ENCODE results near the gene PPM1N. TPM values are rescaled to one million over a fixed set of nuclear protein-coding genes. Genes with fewer than 3 reads are reported as not detected.

Gene PPM1N
- total RNA-seq, 4 donors from 2014 or later: 1.6 to 3.8 (median 3.0) TPM

- 10% methylated on average over 35 of the region's 37 CpGs for WGBS
These were observed 1.2 kb downstream of the PPM1N start for GRCh38 chr19:45499196-45500180.

GRCh38 chr19:45500918-45501729, 2.9 kb downstream of the PPM1N start:
- intact Hi-C loops (cut with DNase I): no loop called here
- peaks cover 26 to 44% (median 40%) of the 10 kb centered on the region in 4 donors for H3K4me1 ChIP-seq
- no peak for DNase-seq (ENCODE audit: extremely low spot score)
- no peak overlapping the region for H3K4me3 ChIP-seq
- no peak for TF ChIP-seq POLR2A (IDR thresholded peaks at IDR 0.05; ENCODE audit: low read depth)
- H3K9me3 ChIP-seq: no peaks in the 10 kb centered on the region
- H3K27ac ChIP-seq (replicated peaks in 1 of 4): no peak overlapping the region
- peaks cover 0 to 37% (median 4%) of the 10 kb centered on the region in 4 donors for H3K27me3 ChIP-seq
- 88% methylated on average over 8 of the region's 8 CpGs for WGBS
- H3K36me3 ChIP-seq: no peaks in the 10 kb centered on the region

More at GRCh38 chr19:45499196-45500180, 1.2 kb downstream of the PPM1N start:
- intact Hi-C loops (cut with DNase I): no loop called here
- no peak for DNase-seq (ENCODE audit: extremely low spot score)
- Histone ChIP-seq H3K27me3 (peaks cover 0 to 37% (median 4%) of the 10 kb centered on the region in 4 donors), H3K4me3 (peak overlapping the region; percentile 18 to 48 (median 32)), H3K36me3 (no peaks in the 10 kb centered on the region), H3K27ac (replicated peaks in 1 of 4) (no peak overlapping the region), H3K4me1 (peaks cover 30 to 45% (median 40%) of the 10 kb centered on the region in 4 donors), H3K9me3 (no peaks in the 10 kb centered on the region)
- TF ChIP-seq POLR2AphosphoS5 (IDR thresholded peaks at IDR 0.05) (no peak), POLR2A (IDR thresholded peaks at IDR 0.05; ENCODE audit: low read depth) (no peak), EP300 (IDR thresholded peaks at IDR 0.05) (no peak), CTCF (IDR thresholded peaks at IDR 0.05) (no peak)

DNA sequence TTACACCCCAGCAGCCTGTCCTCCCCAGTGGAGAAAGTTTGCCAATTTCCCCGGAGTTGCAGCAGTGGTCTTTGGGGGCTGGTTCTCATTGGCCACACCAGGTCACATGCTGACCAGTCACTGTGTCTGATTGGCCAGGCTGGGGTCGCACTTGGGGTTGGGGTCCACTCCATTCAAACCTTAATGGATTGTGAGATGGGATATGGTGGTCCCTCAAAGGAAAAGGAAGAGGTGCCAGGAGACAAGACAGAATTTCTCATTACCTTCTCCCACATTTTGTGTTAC, 3.4 kb downstream of the PPM1N start:
- Histone ChIP-seq H3K36me3 (no peaks in the 10 kb centered on the region), H3K4me1 (peaks cover 21 to 43% (median 37%) of the 10 kb centered on the region in 4 donors), H3K9me3 (no peaks in the 10 kb centered on the region), H3K27me3 (peaks cover 0 to 37% (median 5%) of the 10 kb centered on the region in 4 donors), H3K27ac (replicated peaks in 1 of 4) (no peak overlapping the region), H3K4me3 (no peak overlapping the region)
- DNase-seq (ENCODE audit: extremely low spot score): no peak
- intact Hi-C loops (cut with DNase I): no loop called here
- 64% methylated on average over 2 of the region's 2 CpGs for WGBS
- TF ChIP-seq POLR2A (IDR thresholded peaks at IDR 0.05; ENCODE audit: low read depth) (no peak), EP300 (IDR thresholded peaks at IDR 0.05) (no peak), CTCF (IDR thresholded peaks at IDR 0.05) (no peak), POLR2AphosphoS5 (IDR thresholded peaks at IDR 0.05) (no peak)

- peaks cover 0 to 37% (median 6%) of the 10 kb centered on the region in 4 donors for H3K27me3 ChIP-seq
- no peaks in the 10 kb centered on the region for H3K9me3 ChIP-seq
- no peak for DNase-seq (ENCODE audit: extremely low spot score)
- no peaks in the 10 kb centered on the region for H3K36me3 ChIP-seq
- TF ChIP-seq POLR2AphosphoS5 (IDR thresholded peaks at IDR 0.05) (no peak), POLR2A (IDR thresholded peaks at IDR 0.05; ENCODE audit: low read depth) (no peak), EP300 (IDR thresholded peaks at IDR 0.05) (no peak), CTCF (IDR thresholded peaks at IDR 0.05) (no peak)
- H3K27ac ChIP-seq (replicated peaks in 1 of 4): no peak overlapping the region
- peaks cover 21 to 40% (median 33%) of the 10 kb centered on the region in 4 donors for H3K4me1 ChIP-seq
- intact Hi-C loops (cut with DNase I): no loop called here
- no peak overlapping the region for H3K4me3 ChIP-seq
- 62% methylated on average over 5 of the region's 5 CpGs for WGBS
These were observed 3.9 kb downstream of the PPM1N start for GRCh38 chr19:45502111-45502510.

DNA sequence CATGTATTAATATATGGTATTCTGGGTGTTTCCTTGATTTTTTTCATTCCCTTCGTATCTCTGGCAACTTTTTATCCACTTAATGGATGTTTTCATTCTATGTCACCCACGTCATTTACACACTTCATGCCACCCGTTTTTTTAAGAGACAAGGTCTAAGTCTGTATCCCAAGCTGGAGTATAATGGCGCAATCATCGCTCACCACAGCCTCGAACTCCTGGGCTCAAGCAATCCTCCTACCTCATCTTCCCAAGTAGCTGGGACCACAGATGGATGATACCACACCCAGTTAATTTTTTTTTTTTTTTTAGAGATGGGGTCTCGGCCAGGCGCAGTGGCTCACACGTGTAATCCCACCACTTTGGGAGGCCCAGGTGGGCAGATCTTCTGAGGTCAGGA, 5.7 kb downstream of the PPM1N start:
- TF ChIP-seq CTCF (IDR thresholded peaks at IDR 0.05): no peak
- TF ChIP-seq POLR2AphosphoS5 (IDR thresholded peaks at IDR 0.05): no peak
- TF ChIP-seq POLR2A (IDR thresholded peaks at IDR 0.05; ENCODE audit: low read depth): no peak
- TF ChIP-seq EP300 (IDR thresholded peaks at IDR 0.05): no peak
- Histone ChIP-seq H3K4me1 (peaks cover 6 to 27% (median 18%) of the 10 kb centered on the region in 4 donors), H3K36me3 (no peaks in the 10 kb centered on the region), H3K9me3 (no peaks in the 10 kb centered on the region), H3K27me3 (peaks cover 0 to 23% (median 5%) of the 10 kb centered on the region in 4 donors), H3K27ac (replicated peaks in 1 of 4) (no peak overlapping the region), H3K4me3 (no peak overlapping the region)
- no peak for DNase-seq (ENCODE audit: extremely low spot score)
- intact Hi-C loops (cut with DNase I): no loop called here
- 85% methylated on average over 9 of the region's 9 CpGs for WGBS

All from esophagus muscularis mucosa (tissue), 4 donors.